SHP77 treated with DMSO at 0.1 percent for 48 hours (cell line): ENCODE results near the gene CEP128.

Source experiments
- DNase-seq: peaks from one replicate; lab custom pipeline; 2025; lab: John Stamatoyannopoulos, UW

The CEP128 gene

GRCh38 chr14:80664576-80664975, 277.0 kb downstream of the CEP128 start:
- DNase-seq = no peak

- DNase-seq = no peak
Measured at GRCh38 chr14:80663541-80663940, 278.0 kb downstream of the CEP128 start.

DNA sequence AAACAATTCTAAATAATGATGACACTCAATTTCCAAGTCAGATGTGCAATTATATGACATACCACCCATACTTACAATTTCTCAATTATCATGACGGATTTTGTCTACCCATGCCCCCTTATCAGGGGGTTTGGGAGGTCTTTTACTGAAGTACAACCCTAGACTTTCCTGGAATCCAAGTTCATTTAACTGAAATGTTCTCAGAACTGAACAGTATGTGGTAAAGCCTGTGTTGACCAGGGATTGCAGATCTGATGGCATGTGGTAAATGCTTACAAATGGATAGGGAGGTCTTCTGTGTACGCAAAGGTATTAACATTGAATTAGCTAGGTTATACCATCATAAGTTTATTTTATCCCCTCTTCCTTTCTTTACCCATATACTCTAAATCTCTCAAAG, 281.8 kb downstream of the CEP128 start:
- no peak for DNase-seq

GRCh38 chr14:80658733-80659132, 282.8 kb downstream of the CEP128 start:
- DNase-seq = no peak

- no peak for DNase-seq
Measured at GRCh38 chr14:80658155-80658554, 283.4 kb downstream of the CEP128 start.

DNA sequence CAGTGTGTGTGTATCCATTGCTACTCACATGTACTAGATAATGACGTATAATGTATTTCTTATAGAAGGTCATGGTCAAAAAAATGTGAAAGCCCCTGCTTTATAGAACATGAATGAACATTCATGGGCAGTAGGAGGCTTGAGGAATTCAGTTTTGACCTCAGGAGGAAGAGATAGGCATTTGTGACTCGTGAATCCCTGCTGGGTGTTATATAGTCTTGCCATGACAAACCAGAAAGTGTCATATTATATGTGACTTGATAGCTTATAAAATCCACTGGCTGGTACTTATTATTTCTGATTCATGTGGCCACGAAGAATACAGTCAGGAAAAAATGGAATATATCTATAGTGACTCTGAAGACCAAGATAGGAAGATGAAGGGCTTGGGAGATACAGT, 287.6 kb downstream of the CEP128 start:
- no peak for DNase-seq

- no peak for DNase-seq
Measured at GRCh38 chr14:80645667-80646413, 295.7 kb downstream of the CEP128 start.

GRCh38 chr14:80644826-80645225, 296.7 kb downstream of the CEP128 start:
- no peak for DNase-seq

GRCh38 chr14:80638620-80639515, 302.7 kb downstream of the CEP128 start:
- no peak for DNase-seq

DNA sequence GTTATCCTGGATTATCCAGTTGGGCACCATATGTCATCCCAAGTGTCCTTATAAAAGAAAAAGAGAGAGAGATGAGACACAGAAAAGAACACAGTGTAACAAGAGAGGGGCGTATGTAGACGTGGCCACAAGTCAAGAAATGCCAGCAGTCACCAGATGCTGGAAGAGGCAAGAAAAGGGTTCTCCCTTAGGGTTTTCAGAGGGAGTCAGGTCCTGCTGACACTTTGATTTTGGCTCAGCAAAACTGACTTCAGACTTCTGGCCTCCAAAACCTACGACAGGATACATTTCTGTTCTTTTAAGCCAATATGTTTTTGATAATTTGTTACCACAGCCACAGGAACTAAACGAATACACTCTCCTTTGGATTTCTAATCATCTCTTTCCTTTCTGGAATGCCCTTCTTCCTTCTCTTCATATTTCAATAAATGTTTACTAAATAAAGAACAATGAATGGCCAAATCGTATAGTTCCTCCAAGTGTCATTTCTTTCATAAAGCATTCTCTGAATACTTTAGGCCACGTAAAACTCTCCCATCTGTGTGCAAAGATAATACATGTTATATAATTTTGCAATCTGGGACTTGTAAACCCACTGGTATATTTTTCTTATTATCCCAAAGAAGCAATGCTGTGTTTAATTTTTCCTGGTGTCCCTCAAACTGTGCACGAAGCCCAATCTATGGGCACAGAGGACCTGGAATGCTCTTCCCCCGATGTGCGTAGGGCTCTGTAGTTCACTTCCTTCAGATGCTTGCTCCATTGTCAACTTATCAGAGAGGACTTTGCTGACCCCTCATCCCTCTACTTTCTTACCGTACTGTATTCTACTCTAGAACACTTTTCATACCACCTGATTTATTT, 303.6 kb downstream of the CEP128 start:
- no peak for DNase-seq

GRCh38 chr14:80636071-80636470, 305.5 kb downstream of the CEP128 start:
- no peak for DNase-seq

DNA sequence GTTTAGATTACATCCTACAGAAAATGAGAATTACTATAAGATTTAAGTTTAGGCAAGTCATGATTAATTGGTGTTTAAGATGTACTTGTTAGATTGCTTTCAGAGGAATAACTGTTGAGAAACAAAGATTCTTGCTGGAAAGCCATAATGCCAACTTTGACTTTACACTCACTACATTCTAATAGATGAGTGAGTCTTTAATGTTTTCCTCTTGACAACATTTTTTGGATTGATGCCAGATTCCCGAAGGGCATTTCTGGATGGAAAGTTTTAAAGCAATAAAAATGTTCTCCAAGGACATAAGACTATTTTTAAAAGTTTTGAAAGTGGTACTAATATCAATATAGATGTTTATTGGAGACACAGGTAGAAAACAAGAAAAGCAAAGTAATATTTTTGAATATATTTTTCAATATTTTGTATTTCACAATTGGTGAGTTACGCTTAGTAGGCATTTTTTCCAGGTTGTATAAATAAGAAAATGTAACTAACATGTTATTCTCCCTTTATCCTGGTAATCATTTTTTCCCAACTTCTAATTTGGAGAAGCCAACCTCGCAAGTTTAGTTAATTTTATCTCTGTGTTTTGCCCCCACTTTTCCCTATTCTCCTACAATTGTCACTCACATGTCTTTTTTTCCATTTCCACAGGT, 307.3 kb downstream of the CEP128 start:
- DNase-seq = no peak

DNA sequence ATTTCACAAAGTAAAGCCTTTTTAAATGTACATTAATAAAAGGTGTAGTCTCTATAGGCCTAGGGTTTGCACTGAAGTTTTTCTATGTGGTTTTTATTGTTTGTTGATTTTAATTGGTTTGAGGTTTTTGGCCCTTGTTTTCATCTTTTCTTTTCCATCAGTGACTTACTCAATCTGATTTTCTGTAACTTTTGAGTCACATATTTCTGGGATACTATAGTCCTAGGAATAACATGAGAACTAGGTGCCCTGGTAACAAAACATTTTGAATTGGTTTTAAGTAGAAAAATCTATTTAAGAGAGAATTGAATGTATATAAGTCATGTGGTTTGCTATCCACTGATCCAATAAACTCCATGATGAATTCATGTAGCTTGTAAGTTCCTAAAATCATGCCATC, 311.9 kb downstream of the CEP128 start:
- DNase-seq = no peak

DNA sequence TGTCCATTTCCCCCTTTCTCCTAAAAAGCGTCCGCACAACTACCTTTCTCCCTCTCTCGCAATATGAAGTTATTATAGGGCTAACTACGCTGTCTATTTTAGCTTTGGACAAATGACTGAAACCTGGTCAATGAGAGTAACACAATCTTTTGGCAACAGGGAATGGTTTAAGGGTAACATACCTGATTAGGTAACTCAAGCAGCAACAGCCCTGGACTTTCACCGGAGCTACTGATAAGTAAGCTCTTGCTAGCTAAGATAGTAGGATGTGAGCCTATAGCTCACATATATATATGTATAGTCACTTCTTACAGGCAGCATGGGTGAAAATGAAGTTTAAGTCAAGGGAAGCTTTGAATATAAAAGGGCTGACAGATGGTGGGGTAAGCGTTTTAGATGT, 313.0 kb downstream of the CEP128 start:
- DNase-seq = no peak

DNA sequence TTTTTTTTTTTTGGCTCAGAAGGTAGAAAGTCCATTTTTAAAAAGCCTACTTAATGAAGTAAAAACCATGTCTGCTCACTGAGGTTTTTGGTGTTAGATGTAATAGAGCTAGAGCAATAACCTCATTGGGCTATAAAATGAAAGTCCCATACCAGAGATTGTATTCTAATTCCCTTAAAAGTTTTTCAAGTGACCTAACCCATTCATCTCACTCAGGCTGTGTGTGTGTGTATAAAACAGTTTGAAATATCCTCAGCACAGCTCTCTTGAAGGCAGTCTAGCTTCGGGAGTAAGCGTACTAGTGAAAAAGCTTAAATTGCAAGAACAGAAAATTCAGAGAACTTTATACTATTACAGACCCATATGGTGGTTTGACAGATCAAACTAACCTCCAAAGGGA, 313.8 kb downstream of the CEP128 start:
- DNase-seq = no peak

DNA sequence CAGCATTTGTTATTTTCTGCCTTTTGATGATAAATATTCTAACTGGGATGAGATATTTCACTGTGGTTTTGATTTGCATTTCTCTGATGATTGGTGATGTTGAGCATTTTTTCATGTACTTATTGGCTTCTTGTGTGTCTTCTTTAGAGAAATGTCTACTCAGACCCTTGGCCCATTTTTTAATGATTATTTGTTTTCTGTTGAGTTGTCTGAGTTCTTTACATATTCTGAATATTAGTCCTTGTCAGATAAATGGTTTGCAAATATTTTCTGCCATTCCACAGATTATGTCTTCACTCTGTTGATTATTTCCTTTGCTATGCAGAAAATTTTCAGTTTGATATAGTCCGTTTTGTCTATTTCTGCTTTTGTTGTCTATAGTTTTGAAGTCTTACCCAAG, 317.0 kb downstream of the CEP128 start:
- DNase-seq = no peak

DNA sequence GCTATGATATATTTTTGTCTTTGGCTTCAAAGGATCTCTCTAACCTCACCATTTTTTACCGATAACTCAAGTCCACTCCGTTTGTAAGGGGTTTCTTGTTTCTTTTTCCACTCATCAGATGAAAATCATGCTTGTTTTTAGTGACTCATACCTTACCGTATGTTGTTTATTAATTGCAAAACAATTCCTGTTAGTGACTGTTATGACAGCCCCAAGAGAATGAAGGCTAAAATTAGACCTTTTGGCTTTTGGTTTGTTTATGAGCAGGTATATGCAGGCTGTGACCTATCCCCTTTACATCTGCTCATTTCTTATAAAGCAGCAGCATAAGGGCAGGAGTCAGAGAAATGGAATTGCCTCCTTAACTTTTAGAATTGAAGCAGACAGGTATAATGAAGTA, 319.8 kb downstream of the CEP128 start:
- DNase-seq = no peak

DNA sequence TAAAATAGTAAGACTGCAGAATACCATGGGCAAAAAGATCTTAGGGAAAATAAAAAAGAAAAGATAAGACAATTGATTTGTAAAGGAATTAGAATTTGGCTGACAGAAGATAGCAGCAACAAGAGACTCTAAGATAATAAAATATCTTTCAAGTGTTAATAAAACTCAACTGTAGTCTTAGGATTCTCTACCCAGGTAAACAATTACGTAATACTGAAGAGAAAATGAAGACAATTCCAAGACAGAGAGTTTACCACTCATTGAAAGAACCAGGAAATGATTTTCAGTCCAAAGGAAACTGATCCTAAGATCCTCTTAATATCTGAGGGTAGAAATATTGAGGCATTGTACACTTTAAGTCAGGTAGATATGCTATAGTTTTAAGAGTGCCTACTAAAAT, 321.1 kb downstream of the CEP128 start:
- DNase-seq = no peak

DNA sequence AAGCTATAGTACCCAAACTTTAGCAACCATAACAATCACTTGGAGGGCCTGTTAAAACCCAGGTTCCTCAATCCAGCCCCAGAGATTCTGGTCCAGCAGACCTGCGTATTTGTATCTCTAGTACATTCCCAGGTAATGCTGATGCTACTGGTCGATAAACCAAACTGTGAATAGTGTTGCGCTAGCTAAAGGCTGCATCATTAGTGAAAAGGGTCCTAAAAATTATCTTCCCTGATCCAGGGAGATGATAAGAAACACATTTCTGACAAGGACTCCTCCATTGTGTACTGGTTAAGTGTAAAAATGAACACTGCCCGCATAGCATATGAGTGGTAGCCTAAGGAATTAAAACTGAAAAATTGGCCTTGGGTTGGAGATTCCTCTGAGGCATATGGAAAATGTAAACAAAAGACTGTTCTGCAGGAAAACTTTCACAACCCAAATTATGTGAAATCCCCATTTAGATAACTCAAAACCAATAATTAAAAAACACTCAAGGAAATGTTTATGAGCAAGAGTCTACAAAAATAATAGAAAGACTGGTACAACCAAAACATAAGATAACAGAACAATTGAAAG, 322.7 kb downstream of the CEP128 start:
- no peak for DNase-seq

GRCh38 chr14:80615831-80616230, 325.7 kb downstream of the CEP128 start:
- DNase-seq = no peak

- no peak for DNase-seq
Measured at GRCh38 chr14:80609055-80609454, 332.5 kb downstream of the CEP128 start.

GRCh38 chr14:80608563-80608962, 333.0 kb downstream of the CEP128 start:
- no peak for DNase-seq
